Ovary (tissue), 9 donors: Measurements from ENCODE around the gene SLIT1. TPM values are rescaled to one million over a fixed set of nuclear protein-coding genes. Genes with fewer than 3 reads are reported as not detected.

ENCODE experiments used
- DNase-seq, 5 donors: peaks; one replicate each; pipeline ENCODE4 v3.0.0-alpha.2; 2019 to 2020
- H3K27ac ChIP-seq, 2 donors: fragments of 200-600 bp; one replicate each; pipeline versions ENCODE4 v1.5.1 to v1.8.0; 2019 to 2022
- H3K27me3 ChIP-seq: fragments of 200-600 bp; one replicate; pipeline ENCODE4 v1.8.0; 2022
- H3K36me3 ChIP-seq: fragments of 200-600 bp; sonication (generic); one replicate; pipeline ENCODE4 v1.5.1; 2019
- H3K4me1 ChIP-seq: one replicate; pipeline ENCODE4 v1.8.1; 2013; ENCODE audit warnings: mild to moderate bottlenecking, moderate library complexity; ENCODE audit not compliant: insufficient read depth
- H3K4me3 ChIP-seq: fragments of 200-600 bp; sonication (generic); one replicate; pipeline ENCODE4 v1.5.1; 2017
- H3K9me3 ChIP-seq, 2 donors: fragments of 200-600 bp in 1 of 2; sonication (generic) in 1 of 2; one replicate each; pipeline versions ENCODE4 v1.5.1 to v1.8.1; 2013 to 2019; ENCODE audit warnings: mild to moderate bottlenecking in 1 of 2, moderate library complexity in 1 of 2
- CTCF ChIP-seq, 3 donors: fragments of 450-650 bp in 2 of 3; fragments of 200-600 bp in 1 of 3; IDR thresholded peaks; one replicate each; pipeline versions ENCODE4 v1.5.1 to v1.8.0; 2016 to 2022; ENCODE audit warnings: antibody characterized with exemption in 3 of 3, mild to moderate bottlenecking in 1 of 3
- EP300 ChIP-seq: sonication (generic); formaldehyde crosslinking; IDR thresholded peaks from one replicate; pipeline ENCODE4 v1.6.1; 2017; ENCODE audit warnings: antibody characterized with exemption
- POLR2A ChIP-seq: fragments of 450-650 bp; IDR thresholded peaks from one replicate; pipeline ENCODE4 v1.6.1; 2017; ENCODE audit warnings: antibody characterized with exemption, mild to moderate bottlenecking, moderate library complexity
- WGBS, 3 donors: extraction: QIAGEN DNeasy Blood & Tissue Kit in 1 of 3; methylation state at CpG; one replicate each; pipeline versions ENCODE4 v1.1.5 to v1.1.7; 2013 to 2017; 5-methylcytosine and 5-hydroxymethylcytosine counted together
- intact Hi-C, 4 donors: fragments of 100-400 bp; cut with DNase I; formaldehyde crosslinking; loops; one replicate each; pipeline versions ENCODE4 v1.11.0 to v1.15.1; 2022 to 2023
- polyA plus RNA-seq, 2 donors: library from polyadenylated mRNA; stranded (reverse); fragments of 200-250 nt in 1 of 2; fragments of 350-450 nt in 1 of 2; fragmentation: Illumina TruSeq in 1 of 2; extraction: RNeasy Lipid Tissue Mini Kit (QIAGEN cat#74804) in 1 of 2; gene quantifications; one replicate each; pipeline ENCODE4 v1.2.3, GENCODE V29; 2013 to 2014
- total RNA-seq, 7 donors: library from RNA; depleted of rRNA in 2 of 7; stranded (reverse); fragments of >200 nt in 2 of 7; fragmentation: NEBNext Ultra II Directional in 3 of 7; extraction: Animal tissue kit (Norgen Biotek cat#: 25700) in 3 of 7; gene quantifications; one replicate each; pipeline versions ENCODE4 v1.1.0 to v1.2.4, GENCODE V29; 2016 to 2023
- donor health status: DM: no; HTN: no; CAD: no; lungs with moderate emphysema.
- donor health status: DM: no; HTN: no; CAD: no.
- donor health status: Bipolar disorder and iron deficiency.
- donor health status: DM: yes; HTN: yes; CAD: no.
- donor health status: DM: no; HTN: no; CAD: no.
- donor health status: DM: yes; HTN: yes; CAD: no.

The SLIT1 gene
- total and polyA plus RNA-seq, 9 donors: under 0.01 to 0.62 (median 0.25) TPM

DNA sequence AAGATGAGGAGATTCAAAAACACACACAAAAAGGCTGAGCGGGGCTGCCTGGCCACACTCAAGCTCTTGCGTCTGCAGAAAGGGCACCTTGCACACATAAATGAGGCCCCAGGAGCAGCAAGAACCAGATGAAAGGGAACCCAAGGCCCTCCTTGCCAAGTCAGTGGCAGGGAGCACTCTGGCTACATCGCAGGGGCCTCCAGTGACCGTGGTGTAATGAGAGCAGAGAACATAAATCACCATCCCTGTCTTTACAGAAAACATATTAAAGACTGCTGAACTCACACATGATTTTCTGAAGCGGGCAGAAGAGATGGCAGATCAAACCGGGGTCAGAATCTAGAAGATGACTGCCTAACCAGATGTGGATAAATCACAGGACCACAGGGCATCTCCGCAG is 80.5 kb downstream of the SLIT1 start:
- Histone ChIP-seq H3K4me3 (no peak overlapping the region), H3K9me3 (no peaks in the 10 kb centered on the region), H3K27ac (no peak overlapping the region), H3K27me3 (no peaks in the 10 kb centered on the region), H3K36me3 (no peaks in the 10 kb centered on the region), H3K4me1 (no peaks in the 10 kb centered on the region)
- intact Hi-C loops: no loop called here
- WGBS, 3 donors: 76 to 87% (median 86%) methylated on average over 7 of the region's 7 CpGs
- TF ChIP-seq POLR2A: no peak
- TF ChIP-seq CTCF (IDR thresholded peaks at IDR 0.05): no peak
- TF ChIP-seq EP300: no peak
- no peak for DNase-seq

GRCh38 chr10:97103316-97104080 is 82.3 kb downstream of the SLIT1 start:
- intact Hi-C loops: no loop called here
- DNase-seq: no peak
- H3K36me3 ChIP-seq: no peaks in the 10 kb centered on the region
- no peaks in the 10 kb centered on the region for H3K9me3 ChIP-seq
- TF ChIP-seq CTCF (IDR thresholded peaks at IDR 0.05) (no peak), POLR2A (no peak), EP300 (no peak)
- H3K27me3 ChIP-seq: no peaks in the 10 kb centered on the region
- no peak overlapping the region for H3K27ac ChIP-seq
- H3K4me3 ChIP-seq: no peak overlapping the region
- WGBS, 3 donors: 59 to 66% (median 60%) methylated on average over 14 of the region's 14 CpGs
- no peaks in the 10 kb centered on the region for H3K4me1 ChIP-seq

GRCh38 chr10:97102441-97102840 is 83.3 kb downstream of the SLIT1 start:
- Histone ChIP-seq H3K9me3 (no peaks in the 10 kb centered on the region), H3K36me3 (no peaks in the 10 kb centered on the region), H3K27me3 (no peaks in the 10 kb centered on the region), H3K27ac (no peak overlapping the region), H3K4me1 (no peaks in the 10 kb centered on the region), H3K4me3 (no peak overlapping the region)
- DNase-seq: no peak
- intact Hi-C loops: no loop called here
- WGBS, 3 donors: 91 to 96% (median 95%) methylated on average over 6 of the region's 6 CpGs
- TF ChIP-seq POLR2A: no peak
- TF ChIP-seq CTCF (IDR thresholded peaks at IDR 0.05): no peak
- no peak for TF ChIP-seq EP300

DNA sequence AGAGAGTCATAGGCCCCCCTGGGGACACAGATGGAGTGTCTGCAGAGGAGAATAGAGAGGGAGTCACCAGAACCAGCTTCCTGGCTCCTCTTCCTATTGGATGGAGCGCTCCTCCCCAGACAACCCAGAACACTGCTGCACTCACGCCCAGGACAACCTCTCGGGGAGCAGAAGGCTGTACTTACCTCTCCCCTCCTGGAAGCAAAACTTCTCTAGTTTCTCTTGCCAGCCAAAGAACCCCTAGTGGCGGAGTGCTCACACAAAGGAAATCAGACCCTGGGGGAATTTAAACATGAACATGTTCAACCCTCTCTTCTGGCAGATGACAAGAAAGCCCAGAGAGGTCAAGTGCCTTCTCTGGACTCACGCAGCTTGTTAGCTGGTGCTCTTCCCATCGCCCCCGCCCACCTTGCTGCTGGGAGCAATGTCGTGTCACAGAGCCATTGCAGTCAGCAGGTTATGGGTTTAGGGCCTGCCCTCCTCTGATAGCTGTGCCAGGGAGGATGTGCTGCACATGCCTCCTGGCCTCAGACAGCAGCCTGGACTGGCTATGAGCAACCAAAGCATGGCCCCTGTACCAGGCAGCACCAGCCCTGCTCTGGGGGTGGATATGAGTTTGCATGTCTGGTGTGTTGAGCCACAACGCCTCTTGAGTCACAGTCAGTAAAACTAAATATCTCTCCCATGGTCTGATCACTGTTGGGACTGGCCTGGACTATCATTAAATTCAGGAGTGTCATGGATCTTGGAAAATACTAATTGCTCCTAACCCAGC is 84.4 kb downstream of the SLIT1 start:
- DNase-seq: no peak
- no peaks in the 10 kb centered on the region for H3K27me3 ChIP-seq
- intact Hi-C loops: no loop called here
- H3K4me3 ChIP-seq: no peak overlapping the region
- H3K4me1 ChIP-seq: peaks cover 3% of the 10 kb centered on the region
- no peak for TF ChIP-seq EP300
- H3K27ac ChIP-seq: no peak overlapping the region
- WGBS, 3 donors: 83 to 90% (median 86%) methylated on average over 9 of the region's 9 CpGs
- no peaks in the 10 kb centered on the region for H3K9me3 ChIP-seq
- no peaks in the 10 kb centered on the region for H3K36me3 ChIP-seq

DNA sequence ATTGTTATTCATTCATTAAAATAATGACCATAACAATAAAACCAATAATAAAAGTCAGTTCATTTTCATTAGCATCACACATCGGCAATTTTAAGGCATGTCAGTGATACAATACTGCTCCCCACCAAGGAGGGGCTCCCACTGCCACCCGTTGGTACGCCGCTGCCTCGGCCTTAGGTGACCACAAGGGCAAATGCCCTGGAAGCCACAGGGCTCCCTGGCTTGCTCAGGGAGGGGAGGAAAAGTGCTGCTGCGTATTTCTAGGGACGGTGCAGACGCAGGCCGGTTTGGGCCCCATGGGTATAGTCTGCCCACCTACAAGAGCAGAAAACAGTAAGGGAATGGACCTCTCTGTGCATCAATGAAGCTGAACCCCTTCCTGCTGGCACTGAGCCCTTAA is 85.1 kb downstream of the SLIT1 start:
- TF ChIP-seq CTCF (IDR thresholded peaks at IDR 0.05) (no peak), EP300 (no peak), POLR2A (no peak)
- Histone ChIP-seq H3K27ac (no peak overlapping the region), H3K27me3 (no peaks in the 10 kb centered on the region), H3K4me3 (no peak overlapping the region), H3K36me3 (no peaks in the 10 kb centered on the region), H3K9me3 (no peaks in the 10 kb centered on the region), H3K4me1 (peaks cover 3% of the 10 kb centered on the region)
- WGBS, 3 donors: 89 to 93% (median 93%) methylated on average over 9 of the region's 9 CpGs
- DNase-seq: no peak
- intact Hi-C loops: no loop called here
